Liver (tissue), 9 donors: ENCODE measurements around the gene SP140L. TPM values are rescaled to one million over a fixed set of nuclear protein-coding genes. Genes with fewer than 3 reads are reported as not detected.
"Not testable (repeated sequence)": the region's sequence is repeated elsewhere in the genome, so short reads cannot be mapped to it uniquely, and the experiment has no call there.

ENCODE experiments used
- DNase-seq: peaks from one replicate; pipeline ENCODE4 v3.0.0-alpha.2; 2017; ENCODE audit warnings: low spot score
- H3K27ac ChIP-seq, 2 donors: one replicate each; pipeline ENCODE4 v1.7.0; 2013; ENCODE audit warnings: inconsistent platforms in 2 of 2, low read length in 2 of 2, control low read depth in 1 of 2, low read depth in 1 of 2, mild to moderate bottlenecking in 1 of 2
- H3K27me3 ChIP-seq, 4 donors: one replicate each; pipeline versions ENCODE4 v1.6.1 to v1.7.0; 2013; ENCODE audit warnings: low read length in 3 of 4, inconsistent platforms in 1 of 4, mild to moderate bottlenecking in 1 of 4, moderate library complexity in 1 of 4; ENCODE audit not compliant: control insufficient read depth in 4 of 4, insufficient read depth in 4 of 4
- H3K36me3 ChIP-seq, 4 donors: one replicate each; pipeline versions ENCODE4 v1.6.1 to v1.7.0; 2013; ENCODE audit warnings: low read length in 3 of 4, mild to moderate bottlenecking in 3 of 4, low read depth in 1 of 4, moderate library complexity in 1 of 4; ENCODE audit not compliant: control insufficient read depth in 4 of 4, insufficient read depth in 3 of 4
- H3K4me1 ChIP-seq, 4 donors: one replicate each; pipeline versions ENCODE4 v1.6.1 to v1.7.0; 2013; ENCODE audit warnings: low read length in 3 of 4, mild to moderate bottlenecking in 3 of 4, moderate library complexity in 1 of 4; ENCODE audit not compliant: control insufficient read depth in 4 of 4, insufficient read depth in 4 of 4
- H3K4me3 ChIP-seq, 3 donors: one replicate each; pipeline versions ENCODE4 v1.6.1 to v1.7.0; 2013; ENCODE audit warnings: low read length in 3 of 3, control low read depth in 1 of 3, low read depth in 1 of 3, mild to moderate bottlenecking in 1 of 3
- H3K9ac ChIP-seq, 2 donors: one replicate each; pipeline ENCODE4 v1.7.0; 2013; ENCODE audit warnings: low read length in 2 of 2, mild to moderate bottlenecking in 2 of 2, moderate library complexity in 2 of 2, control low read depth in 1 of 2, low read depth in 1 of 2
- H3K9me3 ChIP-seq, 4 donors: one replicate each; pipeline versions ENCODE4 v1.6.1 to v1.7.0; 2013; ENCODE audit warnings: low read length in 3 of 4; ENCODE audit not compliant: control insufficient read depth in 4 of 4
- EGR1 ChIP-seq, 2 donors: IDR thresholded peaks; 2 replicates each; pipeline ENCODE4 v1.6.1; 2016 to 2018; ENCODE audit warnings: antibody characterized with exemption in 2 of 2, low read depth in 2 of 2
- FOXA1 ChIP-seq: IDR thresholded peaks from 2 replicates; pipeline ENCODE4 v1.6.1; 2016; ENCODE audit warnings: antibody characterized with exemption
- FOXA2 ChIP-seq: IDR thresholded peaks from 2 replicates; pipeline ENCODE4 v1.6.1; 2016; ENCODE audit warnings: antibody characterized with exemption
- GABPA ChIP-seq, 2 donors: IDR thresholded peaks in 1 of 2; conservative IDR thresholded peaks in 1 of 2; 2 replicates each; pipeline ENCODE4 v1.6.1; 2016; ENCODE audit warnings: antibody characterized with exemption in 2 of 2, mild to moderate bottlenecking in 1 of 2, moderate library complexity in 1 of 2
- HNF4A ChIP-seq, 2 donors: conservative IDR thresholded peaks; 2 replicates each; pipeline ENCODE4 v1.6.1; 2016; ENCODE audit warnings: antibody characterized with exemption in 2 of 2, mild to moderate bottlenecking in 2 of 2
- HNF4G ChIP-seq: IDR thresholded peaks from 2 replicates; pipeline ENCODE4 v1.6.1; 2016; ENCODE audit warnings: antibody characterized with exemption
- JUND ChIP-seq, 2 donors: IDR thresholded peaks; 2 replicates each; pipeline ENCODE4 v1.6.1; 2016; ENCODE audit warnings: antibody characterized with exemption in 2 of 2
- NR2F2 ChIP-seq: IDR thresholded peaks from 2 replicates; pipeline ENCODE4 v1.6.1; 2016; ENCODE audit warnings: antibody characterized with exemption
- RAD21 ChIP-seq, 2 donors: IDR thresholded peaks; 2 replicates each; pipeline ENCODE4 v1.6.1; 2016; ENCODE audit warnings: antibody characterized with exemption in 2 of 2, mild to moderate bottlenecking in 2 of 2
- RXRA ChIP-seq, 2 donors: IDR thresholded peaks; 2 replicates each; pipeline ENCODE4 v1.6.1; 2017 to 2018; ENCODE audit warnings: antibody characterized with exemption in 2 of 2, mild to moderate bottlenecking in 1 of 2
- SP1 ChIP-seq: IDR thresholded peaks from 2 replicates; pipeline ENCODE4 v1.6.1; 2018; ENCODE audit warnings: antibody characterized with exemption, mild to moderate bottlenecking
- TAF1 ChIP-seq: conservative IDR thresholded peaks from 2 replicates; pipeline ENCODE4 v1.6.1; 2016; ENCODE audit warnings: antibody characterized with exemption, mild to moderate bottlenecking
- YY1 ChIP-seq: IDR thresholded peaks from 2 replicates; pipeline ENCODE4 v1.6.1; 2016; ENCODE audit warnings: antibody characterized with exemption, mild to moderate bottlenecking
- WGBS: extraction: QIAGEN DNeasy Blood & Tissue Kit; methylation state at CpG from one replicate; pipeline ENCODE4 v1.1.7; 2013; 5-methylcytosine and 5-hydroxymethylcytosine counted together
- polyA plus RNA-seq, 2 donors: library from polyadenylated mRNA; stranded (reverse) in 1 of 2; unstranded in 1 of 2; fragments of 200-250 nt in 1 of 2; fragments of >200 nt in 1 of 2; fragmentation: Nextera tagmentation in 1 of 2; extraction: Ambion mirVana in 1 of 2; gene quantifications; one replicate each; pipeline versions ENCODE4 v1.2.1 to v1.2.3, GENCODE V29; 2013 to 2015
- total RNA-seq, 2 donors: library from RNA; depleted of rRNA; stranded (reverse); fragments of >200 nt; gene quantifications; one replicate each; pipeline ENCODE4 v1.2.3, GENCODE V29; 2014
- TF ChIP-seq, protein P1 (sequence below): IDR thresholded peaks from 2 replicates; pipeline ENCODE4 v1.6.1; 2016; ENCODE audit warnings: antibody characterized with exemption
- TF ChIP-seq, protein P2 (sequence below): fragments of 150-350 bp; IDR thresholded peaks from 2 replicates; pipeline ENCODE4 v1.5.1; 2017; ENCODE audit warnings: improper control_type of control experiment, low read depth, low read length; ENCODE audit not compliant: missing input control
- TF ChIP-seq, protein P3 (sequence below): IDR thresholded peaks from 2 replicates; pipeline ENCODE4 v1.6.1; 2016; ENCODE audit warnings: antibody characterized with exemption
- TF ChIP-seq, protein P4 (sequence below): IDR thresholded peaks from 2 replicates; pipeline ENCODE4 v1.6.1; 2016; ENCODE audit warnings: antibody characterized with exemption, mild to moderate bottlenecking
- TF ChIP-seq, protein P5 (sequence below): IDR thresholded peaks from 2 replicates; pipeline ENCODE4 v1.6.1; 2016; ENCODE audit warnings: antibody characterized with exemption
- donor health status: healthy.
- donor health status: healthy.
- donor health status: healthy.
- donor health status: healthy.
- donor health status: healthy.

The SP140L gene
- total and polyA plus RNA-seq, 4 donors: 3.1 to 21.5 (median 6.6) TPM

DNA sequence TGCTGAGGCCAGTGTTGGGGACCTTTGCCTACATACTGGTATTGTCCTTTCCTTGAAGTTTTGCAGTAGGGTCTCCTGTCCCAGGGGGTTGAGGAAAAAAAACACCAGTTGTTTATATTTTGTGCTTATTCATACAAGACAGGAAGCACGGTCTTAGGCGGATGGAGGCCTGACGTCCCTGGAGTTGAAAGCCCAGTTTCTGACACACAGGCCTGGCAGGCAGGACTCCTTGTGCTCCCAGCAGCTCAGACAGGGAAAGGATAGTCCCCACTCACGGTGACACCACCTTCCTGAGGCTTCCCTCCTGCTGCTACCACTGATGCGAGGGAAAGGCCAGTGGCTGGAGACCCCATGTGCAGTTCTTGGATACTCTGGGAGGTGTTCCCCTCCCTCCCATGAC is 73.5 kb downstream of the SP140L start:
- H3K27ac ChIP-seq: no peak overlapping the region
- no peaks in the 10 kb centered on the region for H3K9me3 ChIP-seq
- H3K27me3 ChIP-seq: no peaks in the 10 kb centered on the region

DNA sequence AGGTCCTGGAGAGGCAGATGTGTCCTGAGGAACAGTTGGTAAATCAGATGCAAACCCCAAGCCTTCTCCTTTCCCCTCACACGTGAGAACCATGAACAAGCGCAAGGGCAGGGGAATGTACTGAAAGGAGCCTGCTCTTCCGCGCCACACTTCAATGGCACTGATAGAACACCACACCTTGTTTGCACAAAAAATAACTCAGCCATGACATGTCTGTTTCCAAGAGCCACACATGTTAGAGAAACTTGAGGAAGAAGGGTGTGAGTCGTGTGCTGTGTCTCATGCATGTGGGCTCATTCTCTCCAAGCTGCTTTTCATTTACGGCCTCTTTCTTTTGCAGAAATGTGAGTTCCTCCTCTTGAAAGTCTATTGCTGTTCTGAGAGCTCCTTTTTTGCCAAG is 74.0 kb downstream of the SP140L start:
- H3K9ac ChIP-seq, DNase-seq, H3K4me1 ChIP-seq, H3K27me3 ChIP-seq, H3K9me3 ChIP-seq, H3K4me3 ChIP-seq, H3K27ac ChIP-seq: not testable (repeated sequence)
- peaks cover 7 to 23% (median 16%) of the 10 kb centered on the region in 4 donors for H3K36me3 ChIP-seq
- WGBS: 94% methylated on average over 2 of the region's 6 CpGs

More for the DNA sequence above, 73.5 kb downstream of the SP140L start:
- H3K36me3 ChIP-seq: peaks cover 10 to 23% (median 15%) of the 10 kb centered on the region in 4 donors
- H3K4me3 ChIP-seq: no peak overlapping the region
- no peaks in the 10 kb centered on the region for H3K4me1 ChIP-seq
- no peak overlapping the region for H3K9ac ChIP-seq
- DNase-seq: no peak
- WGBS: 84% methylated on average over 5 of the region's 5 CpGs
- TF ChIP-seq, protein P1, sequence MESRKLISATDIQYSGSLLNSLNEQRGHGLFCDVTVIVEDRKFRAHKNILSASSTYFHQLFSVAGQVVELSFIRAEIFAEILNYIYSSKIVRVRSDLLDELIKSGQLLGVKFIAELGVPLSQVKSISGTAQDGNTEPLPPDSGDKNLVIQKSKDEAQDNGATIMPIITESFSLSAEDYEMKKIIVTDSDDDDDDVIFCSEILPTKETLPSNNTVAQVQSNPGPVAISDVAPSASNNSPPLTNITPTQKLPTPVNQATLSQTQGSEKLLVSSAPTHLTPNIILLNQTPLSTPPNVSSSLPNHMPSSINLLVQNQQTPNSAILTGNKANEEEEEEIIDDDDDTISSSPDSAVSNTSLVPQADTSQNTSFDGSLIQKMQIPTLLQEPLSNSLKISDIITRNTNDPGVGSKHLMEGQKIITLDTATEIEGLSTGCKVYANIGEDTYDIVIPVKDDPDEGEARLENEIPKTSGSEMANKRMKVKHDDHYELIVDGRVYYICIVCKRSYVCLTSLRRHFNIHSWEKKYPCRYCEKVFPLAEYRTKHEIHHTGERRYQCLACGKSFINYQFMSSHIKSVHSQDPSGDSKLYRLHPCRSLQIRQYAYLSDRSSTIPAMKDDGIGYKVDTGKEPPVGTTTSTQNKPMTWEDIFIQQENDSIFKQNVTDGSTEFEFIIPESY: no peak
- TF ChIP-seq FOXA2 (no peak), GABPA (IDR thresholded peaks at IDR 0.05 in 1 of 2, conservative IDR thresholded peaks at IDR 0.05 in 1 of 2) (no peak), JUND (IDR thresholded peaks at IDR 0.05) (no peak), HNF4G (no peak), SP1 (no peak), RAD21 (IDR thresholded peaks at IDR 0.05) (no peak), FOXA1 (no peak), NR2F2 (no peak), RXRA (IDR thresholded peaks at IDR 0.05) (no peak), TAF1 (no peak), YY1 (no peak), HNF4A (conservative IDR thresholded peaks at IDR 0.05) (no peak), EGR1 (IDR thresholded peaks at IDR 0.05; ENCODE audit: low read depth in 2 of 2) (no peak)
- TF ChIP-seq, protein P2, sequence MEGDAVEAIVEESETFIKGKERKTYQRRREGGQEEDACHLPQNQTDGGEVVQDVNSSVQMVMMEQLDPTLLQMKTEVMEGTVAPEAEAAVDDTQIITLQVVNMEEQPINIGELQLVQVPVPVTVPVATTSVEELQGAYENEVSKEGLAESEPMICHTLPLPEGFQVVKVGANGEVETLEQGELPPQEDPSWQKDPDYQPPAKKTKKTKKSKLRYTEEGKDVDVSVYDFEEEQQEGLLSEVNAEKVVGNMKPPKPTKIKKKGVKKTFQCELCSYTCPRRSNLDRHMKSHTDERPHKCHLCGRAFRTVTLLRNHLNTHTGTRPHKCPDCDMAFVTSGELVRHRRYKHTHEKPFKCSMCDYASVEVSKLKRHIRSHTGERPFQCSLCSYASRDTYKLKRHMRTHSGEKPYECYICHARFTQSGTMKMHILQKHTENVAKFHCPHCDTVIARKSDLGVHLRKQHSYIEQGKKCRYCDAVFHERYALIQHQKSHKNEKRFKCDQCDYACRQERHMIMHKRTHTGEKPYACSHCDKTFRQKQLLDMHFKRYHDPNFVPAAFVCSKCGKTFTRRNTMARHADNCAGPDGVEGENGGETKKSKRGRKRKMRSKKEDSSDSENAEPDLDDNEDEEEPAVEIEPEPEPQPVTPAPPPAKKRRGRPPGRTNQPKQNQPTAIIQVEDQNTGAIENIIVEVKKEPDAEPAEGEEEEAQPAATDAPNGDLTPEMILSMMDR: no peak
- TF ChIP-seq, protein P3, sequence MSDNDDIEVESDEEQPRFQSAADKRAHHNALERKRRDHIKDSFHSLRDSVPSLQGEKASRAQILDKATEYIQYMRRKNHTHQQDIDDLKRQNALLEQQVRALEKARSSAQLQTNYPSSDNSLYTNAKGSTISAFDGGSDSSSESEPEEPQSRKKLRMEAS: no peak
- TF ChIP-seq, protein P4, sequence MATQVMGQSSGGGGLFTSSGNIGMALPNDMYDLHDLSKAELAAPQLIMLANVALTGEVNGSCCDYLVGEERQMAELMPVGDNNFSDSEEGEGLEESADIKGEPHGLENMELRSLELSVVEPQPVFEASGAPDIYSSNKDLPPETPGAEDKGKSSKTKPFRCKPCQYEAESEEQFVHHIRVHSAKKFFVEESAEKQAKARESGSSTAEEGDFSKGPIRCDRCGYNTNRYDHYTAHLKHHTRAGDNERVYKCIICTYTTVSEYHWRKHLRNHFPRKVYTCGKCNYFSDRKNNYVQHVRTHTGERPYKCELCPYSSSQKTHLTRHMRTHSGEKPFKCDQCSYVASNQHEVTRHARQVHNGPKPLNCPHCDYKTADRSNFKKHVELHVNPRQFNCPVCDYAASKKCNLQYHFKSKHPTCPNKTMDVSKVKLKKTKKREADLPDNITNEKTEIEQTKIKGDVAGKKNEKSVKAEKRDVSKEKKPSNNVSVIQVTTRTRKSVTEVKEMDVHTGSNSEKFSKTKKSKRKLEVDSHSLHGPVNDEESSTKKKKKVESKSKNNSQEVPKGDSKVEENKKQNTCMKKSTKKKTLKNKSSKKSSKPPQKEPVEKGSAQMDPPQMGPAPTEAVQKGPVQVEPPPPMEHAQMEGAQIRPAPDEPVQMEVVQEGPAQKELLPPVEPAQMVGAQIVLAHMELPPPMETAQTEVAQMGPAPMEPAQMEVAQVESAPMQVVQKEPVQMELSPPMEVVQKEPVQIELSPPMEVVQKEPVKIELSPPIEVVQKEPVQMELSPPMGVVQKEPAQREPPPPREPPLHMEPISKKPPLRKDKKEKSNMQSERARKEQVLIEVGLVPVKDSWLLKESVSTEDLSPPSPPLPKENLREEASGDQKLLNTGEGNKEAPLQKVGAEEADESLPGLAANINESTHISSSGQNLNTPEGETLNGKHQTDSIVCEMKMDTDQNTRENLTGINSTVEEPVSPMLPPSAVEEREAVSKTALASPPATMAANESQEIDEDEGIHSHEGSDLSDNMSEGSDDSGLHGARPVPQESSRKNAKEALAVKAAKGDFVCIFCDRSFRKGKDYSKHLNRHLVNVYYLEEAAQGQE: no peak
- TF ChIP-seq, protein P5, sequence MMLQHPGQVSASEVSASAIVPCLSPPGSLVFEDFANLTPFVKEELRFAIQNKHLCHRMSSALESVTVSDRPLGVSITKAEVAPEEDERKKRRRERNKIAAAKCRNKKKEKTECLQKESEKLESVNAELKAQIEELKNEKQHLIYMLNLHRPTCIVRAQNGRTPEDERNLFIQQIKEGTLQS: no peak
